Body of pancreas (tissue), 4 donors: ENCODE results near the gene SWT1.

Experiments
- CTCF ChIP-seq, 7 experiments: fragments of 450-650 bp in 4 of 7; fragments of 200-600 bp in 3 of 7; sonication (generic) in 3 of 7; IDR thresholded peaks; one replicate each; pipeline ENCODE4 v1.5.1; 2016 to 2019; ENCODE audit warnings: antibody characterized with exemption in 7 of 7
- POLR2A ChIP-seq, 3 donors: fragments of 450-650 bp; IDR thresholded peaks; one replicate each; pipeline ENCODE4 v1.6.1; 2016; ENCODE audit warnings: antibody characterized with exemption in 3 of 3, mild to moderate bottlenecking in 2 of 3

- TF ChIP-seq CTCF (IDR thresholded peaks at IDR 0.05) = no peak
- TF ChIP-seq POLR2A (IDR thresholded peaks at IDR 0.05) = no peak
Observed at GRCh38 chr1:185297982-185298381, 141.0 kb downstream of the SWT1 start.
